GM12873 (cell line): ENCODE measurements around the gene VEGFD.

Experiments
- CTCF ChIP-seq: IDR thresholded peaks from 2 replicates; pipeline ENCODE4 v1.5.1; 2012; ENCODE audit warnings: low read depth, mild to moderate bottlenecking, moderate library complexity, low read length, control low read depth; ENCODE audit not compliant: insufficient read depth; ENCODE audit errors: missing control alignments

The VEGFD gene

GRCh38 chrX:15311119-15311518 is 73.1 kb downstream of the VEGFD start:
- no peak for TF ChIP-seq CTCF

- TF ChIP-seq CTCF: no peak
These were observed 74.1 kb downstream of the VEGFD start for GRCh38 chrX:15310117-15310516.

DNA sequence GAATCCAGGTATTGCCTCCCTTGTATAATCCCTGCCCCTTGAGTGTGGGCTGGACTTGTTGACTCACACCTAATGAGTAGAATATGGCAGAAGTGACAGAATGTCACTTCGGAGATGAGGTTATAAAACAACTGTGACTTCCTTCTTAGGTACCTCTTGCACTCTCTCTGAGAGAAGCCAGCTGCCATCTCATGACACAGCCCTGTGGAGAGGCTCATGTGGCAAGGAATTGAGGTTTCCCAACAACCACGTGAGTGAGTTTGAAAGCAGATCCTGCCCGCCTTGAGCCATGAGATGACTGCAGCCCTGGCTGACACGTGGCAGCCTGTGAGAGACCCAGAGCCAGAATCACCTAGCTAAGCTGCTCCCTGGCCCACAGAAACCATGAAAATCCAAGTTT is 82.3 kb downstream of the VEGFD start:
- TF ChIP-seq CTCF: no peak

- peak; percentile 55 for TF ChIP-seq CTCF
These were observed 84.0 kb downstream of the VEGFD start for GRCh38 chrX:15299941-15300851.

GRCh38 chrX:15298780-15299179 is 85.4 kb downstream of the VEGFD start:
- TF ChIP-seq CTCF: no peak

GRCh38 chrX:15298201-15298600 is 86.0 kb downstream of the VEGFD start:
- TF ChIP-seq CTCF: no peak
